HepG2 (cell line): Measurements from ENCODE around the gene WFDC12. TPM values are rescaled to one million over a fixed set of nuclear protein-coding genes. Genes with fewer than 3 reads are reported as not detected.

Experiments used
- AKNA ChIP-seq: sonication (generic); formaldehyde crosslinking; IDR thresholded peaks from 2 replicates; pipeline ENCODE4 v1.4.0; 2020; ENCODE audit warnings: missing genetic modification reagents, borderline replicate concordance
- CSRNP1 ChIP-seq: sonication (generic); formaldehyde crosslinking; IDR thresholded peaks from 2 replicates; pipeline ENCODE4 v1.8.1; 2023; ENCODE audit warnings: mild to moderate bottlenecking, missing genetic modification reagents
- GPN1 ChIP-seq: sonication (generic); formaldehyde crosslinking; IDR thresholded peaks from 2 replicates; pipeline ENCODE4 v1.5.1; 2020; ENCODE audit warnings: missing genetic modification reagents, borderline replicate concordance
- IKZF1 ChIP-seq: fragments of 450-650 bp; IDR thresholded peaks from 2 replicates; pipeline ENCODE4 v1.7.1; 2016
- KAT8 ChIP-seq: IDR thresholded peaks from 2 replicates; pipeline ENCODE4 v1.6.1; 2016; ENCODE audit warnings: missing genetic modification reagents, missing compliant biosample characterization
- KMT2B ChIP-seq: IDR thresholded peaks from 2 replicates; pipeline ENCODE4 v1.6.1; 2016; ENCODE audit warnings: missing genetic modification reagents, missing compliant biosample characterization
- RNF219 ChIP-seq: sonication (generic); formaldehyde crosslinking; IDR thresholded peaks from 2 replicates; pipeline ENCODE4 v1.5.0; 2020; ENCODE audit warnings: mild to moderate bottlenecking, missing genetic modification reagents
- ZBTB4 ChIP-seq: sonication (generic); formaldehyde crosslinking; IDR thresholded peaks from 2 replicates; pipeline ENCODE4 v1.4.0; 2020; ENCODE audit warnings: missing genetic modification reagents, mild to moderate bottlenecking, borderline replicate concordance
- ZFP1 ChIP-seq: IDR thresholded peaks from 2 replicates; pipeline ENCODE4 v1.6.1; 2016
- ZNF331 ChIP-seq: sonication (generic); formaldehyde crosslinking; IDR thresholded peaks from 2 replicates; pipeline ENCODE4 v1.4.0; 2020; ENCODE audit warnings: missing genetic modification reagents
- polyA plus RNA-seq, 8 experiments: library from polyadenylated mRNA; depleted of rRNA in 3 of 8; stranded (reverse) in 7 of 8; unstranded in 1 of 8; fragments of >200 nt; fragmentation: Illumina TruSeq in 4 of 8; extraction: Trizol in 4 of 8; gene quantifications; 2 replicates each; pipeline versions ENCODE4 v1.2.1 to v1.2.3, GENCODE V29; 2011 to 2016; ENCODE audit warnings: low read depth in 4 of 8, missing spikeins in 1 of 8, mixed read lengths in 1 of 8; ENCODE audit not compliant: insufficient read depth in 1 of 8
- total RNA-seq, 5 experiments: library from RNA; depleted of rRNA; stranded (reverse); fragments of >200 nt; fragmentation: Illumina TruSeq; extraction: Trizol; gene quantifications; 2 replicates each; pipeline ENCODE4 v1.2.3, GENCODE V29; 2016; ENCODE audit warnings: low read depth in 1 of 5

WFDC12 gene
- total and polyA plus RNA-seq, 2 of the 13 experiments (the other 11 are each of a cell fraction or from before 2014, with no cell fraction given) = not detected

GRCh38 chr20:45138561-45139300, 14.5 kb upstream of the WFDC12 start (continued):
- TF ChIP-seq AKNA (no peak), GPN1 (CRISPR knock-in tag) (no peak), CSRNP1 (CRISPR knock-in tag) (no peak), ZNF331 (CRISPR knock-in tag) (no peak), RNF219 (CRISPR knock-in tag) (no peak), IKZF1 (no peak), ZFP1 (no peak), KAT8 (peak; percentile 28; the same call in 1 of the 2 replicates), KMT2B (no peak), ZBTB4 (CRISPR knock-in tag) (no peak)
